GF-D8 (cell line): Measurements from ENCODE around the gene DLEU7.

Experiments
- DNase-seq: peaks from one replicate; lab custom pipeline; 2025; lab: John Stamatoyannopoulos, UW

Gene DLEU7

DNA sequence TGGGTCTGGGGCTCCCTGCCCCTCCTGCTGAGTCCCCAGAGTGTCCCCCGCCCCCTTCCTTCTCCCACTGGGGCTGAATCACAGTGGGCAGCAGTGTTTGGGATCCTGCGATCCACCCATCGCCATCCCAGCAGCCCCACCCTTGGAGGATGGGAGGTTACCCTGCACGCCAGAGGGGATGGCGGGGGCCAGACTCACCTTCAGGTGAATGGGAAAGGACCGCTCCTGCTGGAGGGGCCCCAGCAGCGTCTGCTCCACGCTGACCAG, 569 bp downstream of the DLEU7 start:
- no peak for DNase-seq

DNA sequence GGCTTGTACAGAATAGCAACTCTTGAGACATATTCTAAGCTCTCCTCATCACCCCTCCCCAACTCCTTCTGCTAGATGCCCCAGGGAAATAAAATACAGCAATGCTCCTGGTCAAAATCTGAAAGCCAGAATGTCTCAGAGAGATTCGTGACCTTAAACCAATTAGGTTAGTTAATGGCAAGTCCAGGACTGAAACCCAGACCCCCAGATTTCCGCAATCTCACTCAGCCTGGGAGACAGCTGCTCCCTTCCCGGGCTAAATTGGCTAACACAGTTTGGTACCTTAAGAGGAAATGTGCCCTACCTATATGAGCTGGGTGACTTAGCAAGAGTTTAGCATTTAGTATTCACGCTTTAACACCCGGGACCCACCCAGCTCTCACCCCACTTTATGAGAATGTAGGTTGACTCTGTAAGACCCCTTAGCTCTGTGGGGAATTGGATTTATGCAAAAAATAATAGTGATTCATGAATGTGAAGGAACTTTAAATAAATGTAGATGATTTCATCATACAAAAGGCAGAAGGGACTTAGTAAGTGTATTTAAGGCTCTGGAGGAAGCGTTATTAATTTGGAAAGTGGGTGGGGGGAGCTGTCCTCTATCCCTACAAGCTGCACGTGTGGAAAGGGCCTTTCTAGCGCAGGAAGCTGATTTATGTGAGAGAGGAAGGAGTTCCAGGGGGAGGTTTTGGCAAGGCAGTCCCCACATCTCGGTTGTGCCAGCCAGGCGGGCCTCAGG, 1.1 kb downstream of the DLEU7 start:
- DNase-seq: no peak

DNA sequence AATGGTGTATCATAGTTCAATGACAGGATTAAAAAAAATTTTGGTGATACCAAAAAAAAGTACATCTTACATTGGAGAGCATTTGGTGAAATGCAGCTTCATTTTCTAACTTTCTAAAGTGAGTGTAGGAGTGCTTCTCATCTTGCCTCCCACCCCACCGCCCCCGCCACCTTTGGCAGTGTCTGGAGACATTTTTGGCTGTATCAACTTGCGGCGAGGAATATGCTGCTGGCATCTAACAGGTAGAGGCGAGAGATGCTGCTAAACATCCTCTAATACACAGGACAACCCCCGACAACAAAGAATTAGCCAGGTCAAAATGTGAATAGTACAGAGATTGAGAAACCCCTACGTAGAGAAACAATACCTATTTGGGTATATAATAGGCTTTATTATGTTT, 1.7 kb downstream of the DLEU7 start:
- DNase-seq: no peak

DNA sequence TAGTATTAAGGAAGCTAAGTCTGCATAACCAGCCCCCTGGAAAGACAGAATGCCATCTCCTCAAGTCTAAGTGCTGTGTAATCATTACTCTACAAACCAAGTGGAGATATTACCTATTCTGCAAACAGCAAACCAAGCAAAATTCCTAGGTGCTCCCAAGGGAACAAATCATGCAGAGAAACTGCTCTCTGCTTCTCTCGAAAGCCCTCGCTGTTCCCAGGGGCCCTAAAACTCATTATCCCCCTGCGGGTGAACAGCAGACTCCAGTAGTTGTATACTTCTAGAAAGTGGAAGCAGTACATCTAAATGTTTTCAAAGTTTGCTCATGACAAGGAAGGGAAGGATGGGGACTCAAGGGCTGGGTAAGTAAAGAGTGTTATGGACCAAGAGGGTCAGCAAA, 3.2 kb downstream of the DLEU7 start:
- DNase-seq: no peak

DNA sequence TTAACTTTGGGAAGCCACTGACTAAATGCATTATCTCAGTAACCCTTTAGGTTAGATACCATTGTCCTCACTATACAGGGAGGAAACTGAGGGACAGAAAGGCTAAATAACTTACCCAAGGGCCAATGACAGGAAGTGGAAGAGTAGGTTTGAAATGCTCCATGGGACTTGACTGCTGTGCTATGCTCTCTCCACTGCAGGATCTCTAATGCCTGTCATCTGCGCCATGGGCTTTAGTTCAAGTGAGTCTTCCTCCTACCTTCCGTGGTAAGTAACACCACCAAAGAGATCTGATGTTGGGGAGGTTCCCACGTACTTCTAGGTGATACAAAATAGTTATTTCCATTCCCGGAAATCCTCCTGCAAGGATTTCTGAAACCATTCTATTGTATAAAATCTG, 3.7 kb downstream of the DLEU7 start:
- DNase-seq: no peak

DNA sequence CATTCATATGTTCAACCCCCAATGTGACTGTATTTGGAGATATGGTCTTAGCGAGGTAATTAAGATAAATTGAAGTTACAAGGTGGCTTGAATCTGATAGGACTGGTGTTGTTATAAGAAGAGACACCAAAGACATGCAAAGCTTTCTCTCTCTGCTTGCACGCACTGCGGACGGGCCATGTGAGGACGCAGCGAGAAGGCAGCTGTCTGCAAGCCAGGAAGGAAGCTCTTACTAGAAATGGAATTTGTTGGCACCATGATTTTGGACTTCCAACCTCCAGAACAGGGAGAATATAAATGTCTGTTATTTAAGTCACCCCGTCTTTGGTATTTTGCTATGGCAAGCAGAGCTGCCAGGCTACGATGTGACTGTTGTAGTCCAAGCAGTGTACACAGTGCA, 4.8 kb downstream of the DLEU7 start:
- no peak for DNase-seq

DNA sequence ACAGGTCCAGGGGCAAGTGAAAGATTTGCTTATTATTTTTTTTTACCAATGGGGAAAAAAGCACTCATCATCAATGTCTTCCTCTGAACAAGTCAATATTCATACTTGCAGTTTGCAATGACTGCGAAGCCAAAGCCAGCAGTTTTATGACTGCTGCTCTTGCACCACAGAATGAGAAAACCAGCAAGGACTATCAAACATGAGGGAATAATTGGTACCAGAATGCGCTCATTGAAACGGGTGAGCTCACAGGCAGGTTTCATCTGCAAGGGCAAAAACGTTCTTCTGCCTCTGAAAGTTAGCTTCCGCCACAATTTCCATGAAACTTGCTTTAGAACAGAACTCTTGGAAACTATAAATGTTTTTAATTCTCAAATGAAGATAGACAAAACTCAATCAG, 5.5 kb downstream of the DLEU7 start:
- no peak for DNase-seq

DNA sequence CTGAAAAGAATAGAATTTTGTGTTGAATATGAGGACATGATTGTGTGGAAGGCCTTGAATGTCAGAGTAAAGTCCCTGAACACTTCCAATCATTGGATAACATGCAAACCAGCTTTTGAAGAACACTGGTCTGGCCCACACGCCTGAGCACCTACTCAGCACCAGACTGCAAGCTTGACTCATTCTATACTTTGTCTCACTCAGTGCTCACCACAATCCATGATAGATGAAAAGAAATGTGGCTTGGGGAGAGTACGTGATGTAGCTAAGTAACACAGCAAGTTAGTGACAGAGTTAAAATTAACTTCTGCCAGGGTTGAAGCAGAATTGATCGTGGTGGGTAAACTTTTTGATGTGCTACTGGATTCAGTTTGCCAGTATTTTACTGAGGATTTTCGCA, 12.0 kb downstream of the DLEU7 start:
- no peak for DNase-seq

DNA sequence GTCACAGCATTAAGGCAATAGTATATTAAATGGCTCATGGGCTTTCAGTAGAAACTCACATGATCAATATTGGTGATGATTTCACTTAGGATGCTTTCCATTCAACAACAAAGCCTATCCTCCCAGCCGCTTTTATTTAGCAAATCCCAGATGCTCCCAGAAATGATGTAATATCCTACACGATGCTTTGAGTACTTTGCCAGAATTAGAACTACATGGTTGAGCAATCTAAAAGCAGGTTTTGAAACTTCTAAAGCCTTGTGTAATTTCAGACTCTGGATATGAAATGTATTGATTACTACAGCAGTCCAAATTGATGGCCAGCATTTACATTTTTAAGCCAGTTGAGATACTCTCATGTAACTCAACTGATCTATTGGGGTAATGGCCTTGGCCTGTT, 13.6 kb downstream of the DLEU7 start:
- DNase-seq: no peak

DNA sequence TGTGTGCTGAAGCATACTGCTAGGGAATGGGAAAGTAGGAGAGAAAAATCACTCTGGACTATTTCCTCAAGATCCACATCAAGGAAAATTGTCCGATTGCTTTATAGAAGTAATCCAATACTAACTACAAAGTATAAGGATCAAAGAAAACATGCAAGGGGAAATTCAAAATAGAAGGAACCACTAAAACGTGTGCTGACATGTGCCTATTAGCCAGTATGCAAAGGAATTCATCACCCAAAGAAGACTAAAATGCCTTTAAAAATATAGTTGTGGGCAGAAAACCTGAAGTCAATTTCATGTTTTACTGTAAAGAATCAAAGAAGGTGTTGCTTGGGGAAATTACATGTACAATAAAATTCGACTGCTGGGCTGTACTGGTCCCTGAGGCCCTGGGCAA, 14.3 kb downstream of the DLEU7 start:
- DNase-seq: no peak

DNA sequence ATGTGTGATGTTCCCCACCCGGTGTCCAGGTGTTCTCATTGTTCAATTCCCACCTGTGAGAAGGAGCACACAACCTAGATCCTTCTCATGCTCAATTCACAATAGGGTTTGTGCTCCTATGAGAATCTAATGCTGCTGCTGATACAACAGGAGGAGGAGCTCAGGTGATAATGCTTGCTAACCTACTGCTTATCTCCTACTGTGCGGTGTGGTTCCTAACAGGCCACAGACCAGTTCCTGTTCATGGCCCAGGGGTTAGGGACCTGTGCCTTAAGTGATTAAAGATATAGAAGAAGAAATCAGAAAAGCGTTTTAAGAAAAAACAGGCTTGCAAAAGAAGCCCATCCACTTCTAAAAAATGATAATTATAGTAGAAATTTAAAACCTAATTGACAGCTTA, 17.5 kb downstream of the DLEU7 start:
- no peak for DNase-seq

DNA sequence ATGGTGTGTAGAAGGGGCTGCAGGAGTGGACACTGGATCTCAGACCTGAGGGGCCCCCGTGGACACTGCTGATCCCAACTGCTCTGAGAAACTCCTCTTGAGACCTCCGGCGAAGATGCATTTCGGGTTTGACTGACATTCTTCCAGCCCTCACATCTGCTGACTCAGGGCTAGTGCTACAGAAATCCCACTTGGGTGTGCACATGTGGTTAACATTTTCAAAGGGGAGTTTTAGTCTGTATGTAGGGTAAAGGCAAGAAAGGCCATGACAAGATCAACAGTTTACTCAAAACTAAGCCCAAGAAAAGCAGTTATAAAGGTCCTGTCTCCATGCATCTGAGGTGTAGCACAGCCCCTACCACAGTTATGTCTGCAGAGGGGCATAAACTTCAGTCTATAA, 31.2 kb downstream of the DLEU7 start:
- no peak for DNase-seq

DNA sequence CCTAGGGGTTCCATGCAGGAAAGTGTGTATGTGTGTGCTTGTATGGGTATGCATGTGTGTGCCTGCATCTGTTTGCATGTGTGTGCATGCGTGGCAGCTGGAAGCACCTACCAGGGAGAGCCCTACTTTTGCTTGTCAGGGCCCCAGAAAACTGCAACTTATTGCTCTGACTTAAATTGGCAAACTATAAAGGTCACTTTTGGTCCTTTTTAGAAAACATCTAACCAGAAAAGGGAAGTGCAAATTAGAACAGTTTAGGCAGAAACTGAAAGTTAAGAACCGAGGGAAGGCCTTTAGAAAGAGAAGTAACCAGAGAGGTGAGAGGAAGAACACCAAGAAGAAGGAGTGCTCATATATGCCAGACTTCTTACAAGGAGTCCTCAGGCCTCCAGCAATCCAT, 32.5 kb downstream of the DLEU7 start:
- DNase-seq: peak; percentile 29

DNA sequence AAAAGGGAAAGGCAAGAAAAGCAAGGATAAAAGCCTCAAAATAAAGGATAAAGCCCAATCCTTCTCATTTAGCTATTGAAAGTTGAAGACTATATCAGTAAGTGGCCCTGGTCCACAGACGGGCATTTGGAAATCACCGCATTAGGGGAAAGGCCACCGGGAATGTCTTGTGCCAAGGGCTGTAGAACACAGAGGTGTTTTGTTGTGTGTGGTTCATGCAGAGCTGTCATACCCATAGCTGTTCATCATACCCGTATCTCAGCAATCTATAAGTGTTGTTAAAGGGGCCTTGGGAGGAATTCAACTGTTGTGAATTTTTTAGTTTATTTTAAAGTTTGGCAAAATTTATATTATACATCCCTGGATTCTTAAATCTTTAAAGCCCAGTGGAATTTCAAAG, 33.0 kb downstream of the DLEU7 start:
- DNase-seq: no peak

DNA sequence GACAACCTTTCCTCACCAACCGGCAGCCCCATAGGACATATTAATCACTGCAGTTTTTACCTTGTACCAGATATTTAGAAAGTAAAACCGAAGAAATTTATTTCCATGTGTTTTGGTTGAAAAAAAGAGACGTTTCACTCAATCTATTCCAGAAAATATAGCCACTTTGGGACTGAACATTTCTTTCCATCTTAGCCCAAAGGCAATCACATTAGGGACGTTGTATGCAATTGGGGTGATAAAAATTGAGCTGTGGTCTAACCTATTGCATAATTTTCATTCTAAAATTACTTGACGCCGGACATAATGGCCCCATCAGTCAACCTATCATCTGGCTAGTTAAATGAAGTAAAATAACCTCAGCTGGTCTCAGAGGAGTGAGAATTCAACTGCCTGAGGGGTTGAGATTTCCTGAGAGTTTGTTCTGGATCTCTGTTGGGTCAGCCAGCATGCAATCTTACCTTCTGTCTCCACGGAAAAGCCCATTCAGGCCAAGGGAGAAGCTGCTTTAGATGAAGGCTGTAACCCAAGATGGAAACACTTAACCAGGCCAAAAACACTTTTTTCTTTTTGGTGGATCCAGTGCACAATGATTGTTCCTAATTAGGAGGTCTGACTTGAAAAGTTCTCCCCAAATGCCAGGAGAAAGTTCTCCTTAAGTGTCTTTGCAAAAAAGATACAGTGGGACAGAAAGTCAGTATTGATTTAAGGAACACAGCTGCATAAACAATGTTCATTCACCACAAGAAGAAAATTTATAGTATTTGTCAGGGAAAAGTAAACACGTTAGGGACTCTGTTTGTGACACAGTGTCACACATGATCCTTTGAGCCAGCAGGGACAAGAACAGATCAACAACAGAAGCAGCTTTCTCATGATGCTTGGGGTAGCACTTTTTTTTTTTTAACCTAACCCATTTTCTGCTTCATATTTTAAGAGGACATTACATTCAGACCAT, 34.1 kb downstream of the DLEU7 start:
- no peak for DNase-seq

DNA sequence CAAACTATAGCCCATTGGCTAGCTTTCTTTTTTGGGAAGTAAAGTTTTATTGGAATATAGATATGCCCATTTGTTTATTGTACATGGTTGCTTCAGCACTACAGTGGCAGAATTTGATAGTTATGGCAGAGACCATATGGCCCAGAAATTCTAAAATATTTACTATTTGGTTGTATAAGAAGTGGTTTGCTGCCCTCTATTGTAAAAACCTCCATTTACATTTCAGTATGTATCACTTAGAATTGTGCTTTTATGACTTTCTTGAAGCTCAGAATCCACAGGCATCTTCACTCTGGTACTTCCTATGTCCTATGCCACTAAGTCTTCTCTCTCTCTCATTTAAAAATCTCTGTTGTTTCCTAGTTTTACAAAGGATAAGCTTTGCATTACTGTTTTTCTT, 37.7 kb downstream of the DLEU7 start:
- no peak for DNase-seq

DNA sequence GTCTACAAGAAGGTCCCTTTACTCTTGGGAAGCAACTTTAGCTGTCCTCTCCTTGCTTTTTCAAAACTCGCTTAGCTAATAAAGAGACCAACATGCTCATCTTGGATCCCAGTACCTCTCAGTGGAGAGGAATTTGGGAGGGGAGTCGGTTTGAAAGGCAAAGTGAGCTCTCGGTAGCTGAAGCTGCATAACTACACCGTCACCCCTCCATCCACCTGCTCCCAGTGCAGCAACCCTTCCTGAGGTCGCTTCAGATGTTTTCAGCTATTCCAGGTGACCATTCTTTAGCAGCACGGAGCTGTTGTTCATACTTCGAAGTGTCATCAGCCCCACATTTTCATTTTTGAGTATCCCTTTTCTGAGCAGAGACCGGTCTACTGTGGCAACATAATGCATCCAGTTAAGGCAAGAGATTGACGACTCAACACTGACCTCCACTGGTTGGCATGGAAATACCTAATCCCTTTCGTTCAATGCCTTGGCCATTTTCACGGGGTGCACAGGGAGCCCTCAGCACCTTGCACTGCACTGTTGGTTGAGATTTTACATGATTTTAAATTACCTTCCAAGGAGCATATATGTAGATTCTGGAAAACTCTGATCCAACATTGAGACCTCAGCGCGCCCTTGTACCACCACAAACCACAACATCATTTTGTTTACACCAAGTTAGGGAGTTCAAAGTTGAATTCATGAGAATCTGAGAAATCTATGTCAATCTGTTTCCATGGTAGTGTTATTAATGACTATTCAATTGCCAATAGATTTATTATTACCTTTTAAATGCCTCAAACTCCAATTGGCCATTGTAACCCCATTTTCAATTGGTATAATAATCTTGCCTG, 42.2 kb downstream of the DLEU7 start:
- peak; percentile 23 for DNase-seq

DNA sequence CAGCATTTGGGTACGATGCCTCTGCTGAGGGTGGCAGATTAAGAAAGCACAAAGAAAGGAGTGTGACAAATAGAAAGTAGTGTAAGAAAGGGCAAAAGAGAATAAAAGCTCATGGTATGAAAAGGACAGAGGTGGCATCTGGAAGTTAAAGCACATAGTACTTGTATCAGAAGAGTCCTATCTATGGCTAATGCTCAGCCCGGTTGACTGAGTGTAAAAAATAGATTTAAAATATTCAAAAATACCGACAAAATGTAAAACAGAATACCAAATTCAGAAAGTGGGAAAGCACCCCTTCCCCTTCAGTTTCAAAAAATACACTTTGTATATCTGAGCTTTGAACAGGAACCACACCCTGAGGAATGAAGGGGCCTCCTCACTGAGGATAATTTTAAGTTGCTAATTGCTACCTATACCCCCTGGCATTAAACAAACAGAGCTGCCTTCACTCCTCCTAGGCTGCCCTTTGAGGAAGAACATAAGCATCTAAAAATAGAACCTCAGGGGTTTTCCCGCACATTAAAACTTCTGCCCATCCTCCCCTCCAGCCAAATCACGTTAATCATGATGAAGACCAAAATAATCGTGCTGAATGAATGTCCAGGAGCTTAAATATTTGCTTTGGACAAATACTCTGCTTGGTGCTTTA, 43.3 kb downstream of the DLEU7 start:
- no peak for DNase-seq

DNA sequence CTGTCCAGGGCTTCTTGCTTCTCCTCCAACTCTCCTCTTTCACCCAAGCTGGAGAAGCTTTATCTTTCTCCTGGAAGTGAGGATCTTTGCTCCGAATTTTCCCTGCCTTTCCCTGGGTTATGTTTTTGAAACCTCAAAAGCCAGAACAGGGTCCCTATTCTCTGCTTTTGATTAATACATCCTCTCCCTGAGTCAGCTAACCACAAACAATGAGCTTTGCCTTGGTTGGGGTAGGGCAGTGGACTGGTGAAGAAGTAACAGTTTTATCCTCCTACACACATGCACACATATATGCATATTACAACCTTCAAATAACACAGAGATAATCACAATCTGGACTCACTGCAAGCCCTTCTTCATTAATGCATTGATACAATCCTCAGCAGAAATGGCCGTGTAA, 44.6 kb downstream of the DLEU7 start:
- DNase-seq: no peak

DNA sequence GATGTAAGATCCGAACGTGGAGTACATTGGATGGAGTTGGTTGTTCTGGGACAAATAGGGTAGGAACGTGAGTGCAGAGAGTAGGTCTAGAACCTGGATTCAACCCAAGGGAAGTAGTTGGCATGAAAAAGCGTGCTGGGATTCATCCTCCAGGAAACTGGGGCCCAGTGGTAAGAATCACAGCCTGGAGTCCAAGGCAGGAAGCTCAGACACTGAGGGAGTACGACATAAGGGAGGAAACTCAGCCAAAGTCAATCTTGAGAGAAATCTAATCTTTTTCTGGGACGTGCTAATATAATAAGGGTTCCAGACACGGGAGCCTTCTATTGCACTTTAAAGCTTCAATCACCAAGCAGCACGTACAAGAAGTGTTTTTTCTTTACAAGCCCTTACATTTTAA, 46.4 kb downstream of the DLEU7 start:
- no peak for DNase-seq

DNA sequence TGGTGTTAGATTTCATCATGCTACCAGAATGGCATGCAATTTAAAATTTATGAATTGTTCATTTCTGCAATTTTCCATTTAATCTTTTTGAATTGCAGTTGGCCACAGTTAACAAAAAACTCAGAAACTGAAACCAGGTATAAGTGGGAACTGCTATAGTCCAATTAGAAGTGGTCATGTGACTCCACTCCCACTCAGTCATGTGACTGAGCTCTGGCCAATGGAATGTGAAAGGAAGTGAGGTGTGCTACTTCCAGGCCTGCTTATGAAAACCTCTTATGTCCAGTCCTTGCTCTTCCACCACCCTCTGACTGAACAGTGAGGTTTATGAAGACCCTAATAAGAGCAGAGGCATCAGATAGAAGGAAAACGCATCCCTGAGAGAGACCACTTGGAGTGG, 47.0 kb downstream of the DLEU7 start:
- no peak for DNase-seq

DNA sequence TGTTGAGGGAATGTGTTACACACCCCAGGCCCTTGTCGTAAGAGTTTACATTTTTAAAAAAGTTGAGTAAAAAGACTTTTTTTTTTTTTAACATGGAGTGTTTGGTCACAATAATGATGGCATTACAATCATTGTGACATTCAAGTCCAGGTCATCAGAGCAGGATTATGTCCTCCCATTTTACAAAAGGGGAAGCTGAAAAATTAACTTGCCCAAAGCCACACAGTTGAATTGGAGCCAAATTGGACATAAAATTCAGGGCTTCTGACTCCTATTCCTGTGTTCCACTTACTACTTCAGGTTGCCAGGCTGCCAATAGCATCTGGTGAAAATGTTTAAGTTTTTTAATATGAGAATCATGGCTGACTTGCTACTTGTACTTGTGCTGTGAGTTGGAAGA, 49.3 kb downstream of the DLEU7 start:
- DNase-seq: no peak
